Non-pigmented ciliary epithelial cell (primary cell): ENCODE measurements around the gene FGF14.

Experiments
- DNase-seq: peaks from one replicate; pipeline ENCODE4 v3.0.0-alpha.2; 2010; ENCODE audit warnings: low read depth

The FGF14 gene

GRCh38 chr13:101982903-101983302 lies 418.9 kb downstream of the FGF14 start:
- no peak for DNase-seq

- no peak for DNase-seq
These were observed 422.0 kb downstream of the FGF14 start for GRCh38 chr13:101979825-101980224.

GRCh38 chr13:101978552-101979315 lies 423.1 kb downstream of the FGF14 start:
- no peak for DNase-seq

- no peak for DNase-seq
These were observed 424.4 kb downstream of the FGF14 start for GRCh38 chr13:101977475-101977874.

- DNase-seq = no peak
These were observed 429.7 kb downstream of the FGF14 start for GRCh38 chr13:101972191-101972590.

- no peak for DNase-seq
These were observed 431.5 kb downstream of the FGF14 start for GRCh38 chr13:101970341-101970740.

- no peak for DNase-seq
These were observed 434.1 kb downstream of the FGF14 start for GRCh38 chr13:101967781-101968180.

GRCh38 chr13:101967216-101967615 lies 434.6 kb downstream of the FGF14 start:
- no peak for DNase-seq

- DNase-seq = no peak
These were observed 436.8 kb downstream of the FGF14 start for GRCh38 chr13:101965096-101965495.

- DNase-seq = no peak
These were observed 442.8 kb downstream of the FGF14 start for GRCh38 chr13:101959016-101959415.

- DNase-seq = no peak
These were observed 446.1 kb downstream of the FGF14 start for GRCh38 chr13:101955764-101956163.

GRCh38 chr13:101951114-101951513 lies 450.7 kb downstream of the FGF14 start:
- DNase-seq = no peak

- DNase-seq = no peak
These were observed 452.2 kb downstream of the FGF14 start for GRCh38 chr13:101949681-101950080.

GRCh38 chr13:101946401-101946800 lies 455.4 kb downstream of the FGF14 start:
- no peak for DNase-seq

- DNase-seq = no peak
These were observed 456.4 kb downstream of the FGF14 start for GRCh38 chr13:101945435-101945834.

GRCh38 chr13:101944521-101944920 lies 457.3 kb downstream of the FGF14 start:
- no peak for DNase-seq

GRCh38 chr13:101942535-101943157 lies 459.2 kb downstream of the FGF14 start:
- no peak for DNase-seq

- DNase-seq = no peak
These were observed 459.8 kb downstream of the FGF14 start for GRCh38 chr13:101942038-101942437.

GRCh38 chr13:101941095-101941783 lies 460.6 kb downstream of the FGF14 start:
- DNase-seq = no peak

GRCh38 chr13:101939370-101939769 lies 462.5 kb downstream of the FGF14 start:
- no peak for DNase-seq

GRCh38 chr13:101935828-101936227 lies 466.0 kb downstream of the FGF14 start:
- no peak for DNase-seq

GRCh38 chr13:101931186-101931585 lies 470.7 kb downstream of the FGF14 start:
- no peak for DNase-seq

GRCh38 chr13:101930331-101930730 lies 471.5 kb downstream of the FGF14 start:
- peak; percentile 24 for DNase-seq
